OCI-M1 (cell line): Measurements from ENCODE around the gene KIF22.
"Not testable (repeated sequence)": the region's sequence is repeated elsewhere in the genome, so short reads cannot be mapped to it uniquely, and the experiment has no call there.

Source experiments
- DNase-seq: peaks from one replicate; lab custom pipeline; 2025; lab: John Stamatoyannopoulos, UW

The KIF22 gene

GRCh38 chr16:29815032-29815721 is 24.6 kb downstream of the KIF22 start:
- peak; percentile 68 for DNase-seq

- DNase-seq, result peak; percentile 99
Measured at GRCh38 chr16:29815793-29816693, 25.5 kb downstream of the KIF22 start, which contains the start of gene PAGR1. PAGR1 (plus strand) TSS chr16:29816152; CDS start chr16:29816526, 374 bp downstream.

GRCh38 chr16:29816694-29817441 is 26.3 kb downstream of the KIF22 start:
- peak; percentile 84 for DNase-seq

- DNase-seq, result no peak
Measured at GRCh38 chr16:29818082-29818481, 27.5 kb downstream of the KIF22 start.

GRCh38 chr16:29819506-29819905 is 29.0 kb downstream of the KIF22 start:
- no peak for DNase-seq

- peak; percentile 77 for DNase-seq
Measured at GRCh38 chr16:29820271-29820701, 29.7 kb downstream of the KIF22 start, which contains the start of gene MVP. MVP (plus strand) TSS chr16:29820462; CDS start chr16:29830550, 10,088 bp downstream.

GRCh38 chr16:29820730-29821642 is 30.4 kb downstream of the KIF22 start:
- no peak for DNase-seq

GRCh38 chr16:29821643-29822115 is 31.1 kb downstream of the KIF22 start:
- no peak for DNase-seq

- peak; percentile 31 for DNase-seq
Measured at GRCh38 chr16:29824589-29825144, 34.1 kb downstream of the KIF22 start.

- DNase-seq, result peak; percentile 34
Measured at GRCh38 chr16:29825145-29826044, 34.8 kb downstream of the KIF22 start.

- no peak for DNase-seq
Measured at GRCh38 chr16:29826342-29826695, 35.8 kb downstream of the KIF22 start.

- DNase-seq, result no peak
Measured at GRCh38 chr16:29830774-29831173, 40.2 kb downstream of the KIF22 start.

- DNase-seq, result no peak
Measured at GRCh38 chr16:29831490-29831889, 40.9 kb downstream of the KIF22 start.

- DNase-seq, result not testable (repeated sequence)
Measured at GRCh38 chr16:29833219-29833618, 42.7 kb downstream of the KIF22 start.

GRCh38 chr16:29834079-29834478 is 43.5 kb downstream of the KIF22 start:
- no peak for DNase-seq

- DNase-seq, result no peak
Measured at GRCh38 chr16:29835926-29836325, 45.4 kb downstream of the KIF22 start.

- DNase-seq, result no peak
Measured at GRCh38 chr16:29836623-29837022, 46.1 kb downstream of the KIF22 start.

GRCh38 chr16:29837841-29838240 is 47.3 kb downstream of the KIF22 start:
- DNase-seq, result no peak

- DNase-seq, result no peak
Measured at GRCh38 chr16:29839822-29840221, 49.3 kb downstream of the KIF22 start.

- no peak for DNase-seq
Measured at GRCh38 chr16:29840240-29840639, 49.7 kb downstream of the KIF22 start.
